ENCODE measurements around the gene SLC25A34. TPM values are rescaled to one million over a fixed set of nuclear protein-coding genes. Genes with fewer than 3 reads are reported as not detected.

The SLC25A34 gene
- total RNA-seq, 4 donors from 2014 or later: 1.3 to 4.3 (median 2.4) TPM

Other genes starting within 250 kb of the SLC25A34 start
- 10 to 100 TPM in 2 of 4 donors, 1 to 10 TPM in 2; 7.0 to 12.6 (median 9.7) TPM for gene CASP9, start 212.0 kb upstream of the SLC25A34 start, total RNA-seq
- 10 to 100 TPM; 17.2 to 24.8 (median 19.7) TPM for gene DNAJC16, start 209.4 kb upstream of the SLC25A34 start, total RNA-seq
- gene AGMAT, start 151.2 kb upstream of the SLC25A34 start, total RNA-seq: under 1 TPM in 1 of 4 donors, not detected in 3; 0.72 TPM
- gene DDI2, start 118.8 kb upstream of the SLC25A34 start, total RNA-seq: 10 to 100 TPM; 33.2 to 90.0 (median 39.9) TPM
- gene PLEKHM2, start 51.9 kb upstream of the SLC25A34 start, total RNA-seq: 10 to 100 TPM; 51.3 to 61.6 (median 55.2) TPM
- not detected for gene TMEM82, start 6.2 kb downstream of the SLC25A34 start, total RNA-seq
- gene FBLIM1, start 22.5 kb downstream of the SLC25A34 start, total RNA-seq: 10 to 100 TPM; 24.7 to 43.0 (median 27.4) TPM
- gene UQCRHL, start 71.4 kb downstream of the SLC25A34 start, total RNA-seq: 1 to 10 TPM in 2 of 4 donors, under 1 TPM in 2; 0.68 to 3.2 (median 1.3) TPM
- gene SPEN, start 111.4 kb downstream of the SLC25A34 start, total RNA-seq: 10 to 100 TPM; 55.0 to 79.7 (median 63.8) TPM
- gene ZBTB17, start 239.8 kb downstream of the SLC25A34 start, total RNA-seq: 10 to 100 TPM; 27.2 to 44.4 (median 34.1) TPM

Measured in suprapubic skin (tissue), 4 donors.